Stimulated activated naive CD8-positive, alpha-beta T cell treated with anti-CD3 and anti-CD28 coated beads, Interleukin-15, amount 100 ng/mL, for 72 hours (primary cell): Measurements from ENCODE around the gene GANC.
A peak's percentile ranks its signal among the peaks of the same experiment; 100 is the strongest.

Experiments used
- ATAC-seq: fragments of 150-1000 bp; cut with Tn5 transposase; 2 replicates; pipeline ENCODE4 v1.10.0; 2021; ENCODE audit warnings: mild to moderate bottlenecking, moderate library complexity
- DNase-seq, 2 donors: peaks; one replicate each; pipeline ENCODE4 v3.0.0; 2021 to 2022
- H3K27ac Mint-ChIP-seq, 2 donors: one replicate each; pipeline ENCODE4 v1.8.0; 2022; ENCODE audit warnings: mild to moderate bottlenecking in 2 of 2, mixed read lengths in 2 of 2, moderate library complexity in 2 of 2
- H3K27me3 Mint-ChIP-seq: one replicate; pipeline ENCODE4 v1.8.0; 2022; ENCODE audit warnings: mixed read lengths
- H3K4me1 Mint-ChIP-seq: one replicate; pipeline ENCODE4 v1.8.0; 2022; ENCODE audit warnings: mild to moderate bottlenecking, mixed read lengths
- H3K4me3 Mint-ChIP-seq, 2 donors: one replicate each; pipeline ENCODE4 v1.8.0; 2022; ENCODE audit warnings: mild to moderate bottlenecking in 2 of 2, mixed read lengths in 2 of 2, moderate library complexity in 1 of 2
- H3K9me3 Mint-ChIP-seq, 2 donors: one replicate each; pipeline ENCODE4 v1.8.0; 2022; ENCODE audit warnings: mixed read lengths in 2 of 2

GANC gene

GRCh38 chr15:42353061-42353460 lies 80.1 kb downstream of the GANC start:
- Mint-ChIP-seq H3K4me1 (no peaks in the 10 kb centered on the region), H3K27me3 (no peaks in the 10 kb centered on the region), H3K27ac (peak overlapping the region in 1 of 2 donors; percentile 64), H3K9me3 (no peaks in the 10 kb centered on the region), H3K4me3 (no peak overlapping the region)
- DNase-seq, result no peak
- ATAC-seq, result no peak

DNA sequence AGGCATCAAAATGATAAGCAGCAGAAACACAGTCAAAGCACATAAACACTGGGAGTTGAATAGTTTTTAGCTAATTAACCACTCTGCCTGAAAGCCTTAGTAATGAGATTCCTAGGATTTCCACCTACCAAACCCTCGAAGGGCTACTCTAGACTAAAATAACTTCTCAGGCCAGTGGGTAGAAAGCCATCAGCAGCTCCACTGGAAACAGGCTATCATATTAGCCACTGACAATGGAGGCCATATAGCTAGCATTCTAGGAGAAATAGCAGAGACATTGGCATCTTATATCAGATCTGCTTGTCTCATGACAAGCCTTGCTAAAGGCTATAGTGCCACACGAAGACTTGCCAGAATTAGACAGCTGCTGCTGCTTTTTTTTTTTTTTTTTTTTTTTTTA lies 81.8 kb downstream of the GANC start:
- Mint-ChIP-seq H3K9me3 (no peaks in the 10 kb centered on the region), H3K27ac (no peak overlapping the region), H3K4me1 (no peaks in the 10 kb centered on the region), H3K27me3 (no peaks in the 10 kb centered on the region), H3K4me3 (no peak overlapping the region)
- ATAC-seq (no peak), DNase-seq (no peak)

DNA sequence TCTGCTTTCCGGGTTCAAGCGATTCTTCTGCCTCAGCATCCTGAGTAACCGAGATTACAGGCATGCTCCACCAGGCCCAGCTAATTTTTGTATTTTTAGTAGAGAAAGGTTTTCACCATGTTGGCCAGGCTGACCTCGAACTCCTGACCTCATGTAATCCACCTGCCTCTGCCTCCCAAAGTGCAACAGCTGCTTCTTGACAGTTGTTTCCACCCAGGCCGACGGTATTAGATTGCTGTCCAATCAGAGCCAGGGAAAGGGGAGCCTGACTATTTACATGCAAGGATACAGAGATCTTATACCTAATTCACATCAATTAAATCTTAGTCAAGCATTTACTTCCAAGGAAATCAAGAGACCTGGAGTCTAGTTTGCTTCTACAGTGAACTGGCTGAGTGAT lies 82.3 kb downstream of the GANC start:
- Mint-ChIP-seq H3K27ac (no peak overlapping the region), H3K4me1 (no peaks in the 10 kb centered on the region), H3K27me3 (no peaks in the 10 kb centered on the region), H3K4me3 (no peak overlapping the region), H3K9me3 (no peaks in the 10 kb centered on the region)
- no peak for DNase-seq
- ATAC-seq, result no peak

DNA sequence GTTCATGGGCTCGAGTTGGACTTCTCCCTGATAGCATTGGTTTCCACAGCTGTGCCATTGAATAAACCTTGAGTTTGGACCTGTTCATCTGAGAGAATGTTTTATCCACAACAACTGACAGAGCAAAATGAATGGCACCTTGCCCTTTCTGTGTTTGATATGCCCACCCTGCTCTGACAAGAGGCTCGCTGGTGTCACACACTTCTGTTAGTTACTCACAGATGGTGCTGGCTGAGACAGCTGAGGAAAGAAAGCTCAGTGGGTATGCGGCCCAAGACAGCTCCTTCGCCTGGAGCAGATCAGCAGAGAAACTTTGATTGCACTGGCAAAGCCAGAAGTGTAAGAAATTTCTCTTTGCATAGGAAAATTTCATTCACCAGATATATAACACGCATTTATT lies 83.8 kb downstream of the GANC start:
- no peaks in the 10 kb centered on the region for H3K27me3 Mint-ChIP-seq
- H3K9me3 Mint-ChIP-seq, result no peaks in the 10 kb centered on the region
- no peak overlapping the region for H3K4me3 Mint-ChIP-seq
- ATAC-seq, result no peak
- DNase-seq, result no peak
- no peak overlapping the region for H3K27ac Mint-ChIP-seq
- no peaks in the 10 kb centered on the region for H3K4me1 Mint-ChIP-seq

GRCh38 chr15:42358141-42358540 lies 85.1 kb downstream of the GANC start:
- H3K27me3 Mint-ChIP-seq, result no peaks in the 10 kb centered on the region
- no peaks in the 10 kb centered on the region for H3K9me3 Mint-ChIP-seq
- ATAC-seq (no peak), DNase-seq (no peak)
- no peaks in the 10 kb centered on the region for H3K4me1 Mint-ChIP-seq
- no peak overlapping the region for H3K27ac Mint-ChIP-seq
- no peak overlapping the region for H3K4me3 Mint-ChIP-seq

DNA sequence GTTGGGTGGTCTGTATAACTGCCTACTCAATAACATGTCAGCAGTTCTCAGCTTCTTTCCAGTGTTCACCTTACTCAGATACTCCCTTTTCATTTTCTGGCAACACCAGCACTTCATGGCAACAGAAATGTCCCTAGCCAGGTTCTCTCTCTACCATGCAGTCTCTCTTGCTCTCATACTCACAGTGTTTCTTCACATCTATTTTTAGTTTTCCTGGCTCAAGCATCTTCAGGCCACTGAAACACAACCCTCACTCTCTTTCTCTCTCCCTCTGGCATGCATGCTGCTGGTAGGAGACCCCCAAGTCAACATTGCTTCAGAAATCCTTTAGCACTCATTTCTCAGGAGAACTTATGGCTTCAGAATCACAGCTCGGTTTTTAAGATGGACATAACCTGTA lies 86.2 kb downstream of the GANC start, which contains the start of gene CAPN3:
Gene CAPN3 (plus strand): TSS at position 253 of the 400 bp plus-strand sequence. CDS start 305 bp downstream, outside the sequence.
- Mint-ChIP-seq H3K4me3 (no peak within 1 kb of the TSS), H3K4me1 (no peaks in the 10 kb centered on the region), H3K9me3 (no peaks in the 10 kb centered on the region), H3K27ac (peak within 1 kb of the TSS in 1 of 2 donors; percentile 48), H3K27me3 (no peaks in the 10 kb centered on the region)
- ATAC-seq, result no peak
- DNase-seq, result no peak

DNA sequence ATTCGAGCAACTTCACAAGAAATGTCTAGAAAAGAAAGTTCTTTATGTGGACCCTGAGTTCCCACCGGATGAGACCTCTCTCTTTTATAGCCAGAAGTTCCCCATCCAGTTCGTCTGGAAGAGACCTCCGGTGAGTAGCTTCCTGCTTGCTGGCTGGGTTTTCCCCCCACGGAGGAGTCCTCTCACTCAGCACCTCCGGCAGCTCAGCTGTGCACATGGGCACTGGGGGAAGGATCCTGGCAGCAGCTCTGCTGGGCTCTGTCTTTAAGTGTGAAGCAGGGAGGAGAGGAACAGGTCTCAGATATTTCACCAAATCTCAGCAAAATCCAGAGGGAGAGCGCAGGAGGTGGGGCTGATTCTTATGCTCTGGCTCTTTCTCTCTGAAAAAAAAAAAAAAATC lies 87.0 kb downstream of the GANC start:
- Mint-ChIP-seq H3K4me3 (no peak overlapping the region), H3K9me3 (no peaks in the 10 kb centered on the region), H3K4me1 (no peaks in the 10 kb centered on the region), H3K27ac (no peak overlapping the region), H3K27me3 (no peaks in the 10 kb centered on the region)
- ATAC-seq, result no peak
- DNase-seq, result no peak

DNA sequence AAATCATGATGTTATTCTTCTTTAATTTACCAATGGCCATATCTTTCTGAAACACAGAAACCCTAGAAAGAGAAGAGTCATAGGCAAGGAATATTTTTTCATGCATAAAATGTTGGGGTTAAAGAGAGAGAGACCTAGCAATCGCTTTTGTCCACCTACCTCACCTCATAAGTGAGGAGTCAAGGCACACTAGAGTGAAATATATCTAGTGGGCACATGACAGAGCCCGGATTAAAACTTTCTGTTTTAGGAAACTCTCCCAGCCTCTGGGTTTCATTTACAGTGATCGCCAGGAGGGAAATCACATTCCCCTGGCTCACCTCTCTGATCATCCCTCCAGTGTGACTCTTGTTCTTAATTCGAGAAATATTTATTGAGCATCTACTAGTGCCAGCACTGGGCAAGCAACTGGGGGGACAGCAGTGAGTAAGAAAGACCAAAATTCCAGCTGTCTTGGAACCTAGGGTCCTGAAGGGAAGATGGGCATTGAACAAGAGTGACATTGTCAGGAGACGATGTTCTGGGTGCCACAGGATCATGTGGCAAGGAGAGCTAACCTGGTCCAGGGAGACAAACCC lies 87.6 kb downstream of the GANC start:
- ATAC-seq, result no peak
- no peaks in the 10 kb centered on the region for H3K9me3 Mint-ChIP-seq
- no peaks in the 10 kb centered on the region for H3K4me1 Mint-ChIP-seq
- DNase-seq, result no peak
- H3K27ac Mint-ChIP-seq, result peak overlapping the region in 1 of 2 donors; percentile 16
- H3K4me3 Mint-ChIP-seq, result no peak overlapping the region
- H3K27me3 Mint-ChIP-seq, result no peaks in the 10 kb centered on the region

GRCh38 chr15:42363487-42363886 lies 90.5 kb downstream of the GANC start:
- no peaks in the 10 kb centered on the region for H3K27me3 Mint-ChIP-seq
- DNase-seq (no peak), ATAC-seq (no peak)
- no peak overlapping the region for H3K4me3 Mint-ChIP-seq
- H3K9me3 Mint-ChIP-seq, result no peaks in the 10 kb centered on the region
- no peak overlapping the region for H3K27ac Mint-ChIP-seq
- no peaks in the 10 kb centered on the region for H3K4me1 Mint-ChIP-seq

DNA sequence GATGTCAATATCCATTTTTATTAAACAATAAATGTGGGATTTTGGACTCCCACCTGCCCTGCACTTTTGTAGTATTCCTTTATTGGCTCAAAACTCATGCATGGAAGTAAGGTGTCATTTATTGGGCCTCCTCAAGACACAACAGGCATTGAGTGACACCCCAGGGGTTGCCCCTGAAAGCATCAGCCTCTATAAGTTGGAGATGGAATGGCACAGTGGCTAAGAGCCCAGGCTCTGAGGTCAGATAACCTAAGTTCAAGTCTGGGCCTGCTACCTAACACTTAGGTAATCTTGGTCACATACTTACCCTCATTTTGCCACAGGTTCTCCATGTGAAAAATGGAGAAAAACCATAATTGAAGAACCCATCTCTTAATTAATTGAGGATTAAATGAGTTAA lies 90.9 kb downstream of the GANC start:
- no peak overlapping the region for H3K27ac Mint-ChIP-seq
- no peaks in the 10 kb centered on the region for H3K27me3 Mint-ChIP-seq
- no peaks in the 10 kb centered on the region for H3K9me3 Mint-ChIP-seq
- H3K4me3 Mint-ChIP-seq, result no peak overlapping the region
- DNase-seq (no peak), ATAC-seq (no peak)
- no peaks in the 10 kb centered on the region for H3K4me1 Mint-ChIP-seq

- ATAC-seq, result no peak
- H3K27me3 Mint-ChIP-seq, result no peaks in the 10 kb centered on the region
- H3K4me1 Mint-ChIP-seq, result no peaks in the 10 kb centered on the region
- H3K9me3 Mint-ChIP-seq, result no peaks in the 10 kb centered on the region
- no peak overlapping the region for H3K4me3 Mint-ChIP-seq
- H3K27ac Mint-ChIP-seq, result no peak overlapping the region
- DNase-seq, result no peak
Observed at GRCh38 chr15:42364529-42364928, 91.5 kb downstream of the GANC start.

DNA sequence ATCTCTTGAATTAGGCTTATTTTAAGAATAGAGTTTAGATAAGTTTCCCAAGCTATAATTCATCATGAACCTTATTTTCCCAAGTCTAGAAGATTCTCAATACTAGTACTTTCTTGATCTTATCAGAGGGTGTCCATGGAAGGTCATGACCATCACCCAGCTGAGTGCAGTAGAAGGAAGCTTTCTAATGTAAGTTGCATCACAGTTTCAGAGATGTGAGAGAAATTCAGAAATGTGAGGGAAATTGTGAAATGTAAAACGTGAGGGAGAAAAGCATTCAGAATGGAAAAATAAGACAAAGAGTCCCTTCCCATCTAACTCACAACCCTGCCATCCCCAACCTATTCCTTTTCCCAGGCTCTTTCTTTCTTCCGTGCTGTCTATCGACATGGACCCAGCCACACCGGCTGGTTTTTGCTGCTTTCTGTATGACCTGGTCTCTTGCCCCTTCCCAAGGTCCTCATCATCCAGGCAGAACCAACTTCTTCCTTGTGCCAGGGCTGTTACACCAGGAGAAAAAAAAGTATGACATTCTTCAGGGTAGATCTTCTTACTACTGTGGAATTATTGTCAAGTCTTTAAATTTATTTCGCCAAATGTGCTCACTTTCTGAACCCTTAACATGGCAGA lies 93.0 kb downstream of the GANC start:
- Mint-ChIP-seq H3K27me3 (no peaks in the 10 kb centered on the region), H3K27ac (no peak overlapping the region), H3K9me3 (no peaks in the 10 kb centered on the region), H3K4me3 (no peak overlapping the region), H3K4me1 (no peaks in the 10 kb centered on the region)
- ATAC-seq (no peak), DNase-seq (no peak)

DNA sequence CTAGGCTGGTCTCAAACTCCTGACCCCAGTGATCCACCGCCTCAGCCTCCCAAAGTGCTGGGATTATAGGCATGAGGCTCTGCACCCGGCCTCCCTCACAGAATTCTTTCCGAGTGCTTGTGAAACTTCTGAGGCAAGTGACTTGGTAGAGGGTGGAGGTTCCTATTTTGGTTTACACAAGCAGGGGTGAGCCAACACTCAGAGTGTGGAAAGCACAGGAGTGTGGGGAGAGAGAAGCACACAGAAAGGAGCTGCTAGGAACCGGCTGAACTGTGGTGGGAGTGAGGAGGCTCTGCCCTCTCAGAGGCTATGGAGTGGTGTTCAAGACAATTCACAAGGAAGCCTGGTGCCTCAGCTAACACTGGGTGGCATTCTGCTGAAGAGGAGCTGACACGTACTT lies 94.0 kb downstream of the GANC start:
- Mint-ChIP-seq H3K9me3 (no peaks in the 10 kb centered on the region), H3K4me3 (no peak overlapping the region), H3K4me1 (no peaks in the 10 kb centered on the region), H3K27me3 (no peaks in the 10 kb centered on the region), H3K27ac (no peak overlapping the region)
- ATAC-seq (no peak), DNase-seq (no peak)

DNA sequence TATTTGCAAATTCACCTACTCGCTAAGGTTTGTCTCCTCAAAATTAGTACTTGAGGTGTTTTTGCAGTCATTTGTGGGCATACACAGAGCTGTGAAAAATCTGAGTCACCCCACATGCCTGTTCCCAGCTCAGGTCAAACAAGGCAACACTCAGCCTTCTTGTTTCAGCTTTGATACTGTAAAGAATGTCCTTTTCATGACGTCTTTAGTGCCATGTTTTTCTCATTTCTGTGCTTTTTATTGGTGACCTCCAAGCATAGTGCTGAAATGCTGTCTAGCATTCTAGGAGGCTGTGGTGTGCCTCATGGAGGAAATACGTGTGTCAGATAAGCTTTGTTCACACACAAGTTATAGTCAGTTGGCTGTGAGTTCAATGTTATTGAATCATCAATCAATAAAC lies 95.1 kb downstream of the GANC start:
- Mint-ChIP-seq H3K4me1 (no peaks in the 10 kb centered on the region), H3K27ac (peak overlapping the region in 1 of 2 donors; percentile 35), H3K27me3 (no peaks in the 10 kb centered on the region), H3K9me3 (no peaks in the 10 kb centered on the region), H3K4me3 (no peak overlapping the region)
- no peak for DNase-seq
- no peak for ATAC-seq

- no peak for ATAC-seq
- no peak overlapping the region for H3K27ac Mint-ChIP-seq
- DNase-seq, result no peak
- H3K4me1 Mint-ChIP-seq, result no peaks in the 10 kb centered on the region
- no peaks in the 10 kb centered on the region for H3K27me3 Mint-ChIP-seq
- no peaks in the 10 kb centered on the region for H3K9me3 Mint-ChIP-seq
- H3K4me3 Mint-ChIP-seq, result no peak overlapping the region
Observed at GRCh38 chr15:42371096-42371495, 98.1 kb downstream of the GANC start.

- Mint-ChIP-seq H3K27me3 (no peaks in the 10 kb centered on the region), H3K27ac (no peak overlapping the region), H3K9me3 (peaks cover 5 to 13% of the 10 kb centered on the region in 2 donors), H3K4me3 (no peak overlapping the region), H3K4me1 (no peaks in the 10 kb centered on the region)
- ATAC-seq (no peak), DNase-seq (no peak)
Observed at GRCh38 chr15:42373274-42373673, 100.3 kb downstream of the GANC start.

DNA sequence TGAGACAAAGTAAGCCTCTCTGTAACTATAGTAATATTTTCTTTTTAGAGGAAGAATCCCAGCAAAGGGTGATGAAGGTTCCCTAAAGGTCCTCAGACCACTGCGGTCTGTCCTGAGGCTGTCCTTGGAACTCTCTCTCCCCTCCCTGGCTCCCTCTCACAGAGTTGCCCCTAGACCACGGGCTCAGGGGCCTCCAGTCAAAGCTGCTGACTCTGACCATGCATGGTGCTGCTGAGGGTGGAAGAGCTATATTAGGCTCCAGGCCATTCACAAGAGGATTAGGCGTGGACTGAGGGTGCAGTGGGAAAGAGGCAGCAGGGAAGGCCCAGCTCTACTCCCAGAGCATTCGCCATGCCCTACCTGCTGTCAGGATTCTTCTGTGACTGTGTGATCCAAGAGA lies 100.9 kb downstream of the GANC start:
- Mint-ChIP-seq H3K4me1 (no peaks in the 10 kb centered on the region), H3K27me3 (no peaks in the 10 kb centered on the region), H3K4me3 (no peak overlapping the region), H3K9me3 (peaks cover 5 to 19% of the 10 kb centered on the region in 2 donors), H3K27ac (no peak overlapping the region)
- ATAC-seq (no peak), DNase-seq (no peak)
